Kidney (tissue), 14 donors: ENCODE results near the gene ALDOA. TPM values are rescaled to one million over a fixed set of nuclear protein-coding genes. Genes with fewer than 3 reads are reported as not detected.

Experiments
- DNase-seq, 5 donors: peaks; one replicate each; pipeline ENCODE4 v3.0.0-alpha.2; 2013 to 2020
- FAIRE-seq: peaks from 2 replicates; lab custom pipeline; 2012; peaks lifted over from hg19 to GRCh38; lab: Jason Lieb, UNC
- H3K27ac ChIP-seq, 2 donors: one replicate each; pipeline ENCODE4 v1.7.0; 2013; ENCODE audit warnings: low read depth in 2 of 2, low read length in 2 of 2, inconsistent platforms in 1 of 2
- H3K27me3 ChIP-seq: one replicate; pipeline ENCODE4 v1.7.1; 2013; ENCODE audit warnings: low read length, inconsistent platforms; ENCODE audit not compliant: control insufficient read depth, insufficient read depth
- H3K36me3 ChIP-seq, 3 donors: one replicate each; pipeline versions ENCODE4 v1.7.0 to v1.7.1; 2013; ENCODE audit warnings: low read length in 3 of 3, control low read depth in 1 of 3, inconsistent platforms in 1 of 3; ENCODE audit not compliant: insufficient read depth in 3 of 3, control insufficient read depth in 2 of 3
- H3K4me1 ChIP-seq, 3 donors: one replicate each; pipeline versions ENCODE4 v1.7.0 to v1.7.1; 2013; ENCODE audit warnings: low read length in 3 of 3, inconsistent platforms in 1 of 3, low read depth in 1 of 3; ENCODE audit not compliant: control insufficient read depth in 2 of 3, insufficient read depth in 2 of 3
- H3K4me3 ChIP-seq, 3 donors: one replicate each; pipeline versions ENCODE4 v1.7.0 to v1.8.1; 2013; ENCODE audit warnings: low read length in 3 of 3, control low read depth in 1 of 3, inconsistent platforms in 1 of 3
- H3K9ac ChIP-seq, 3 donors: one replicate each; pipeline versions ENCODE4 v1.7.0 to v1.7.1; 2013; ENCODE audit warnings: low read length in 3 of 3, control low read depth in 1 of 3, inconsistent platforms in 1 of 3
- H3K9me3 ChIP-seq, 3 donors: one replicate each; pipeline versions ENCODE4 v1.7.0 to v1.7.1; 2013; ENCODE audit warnings: low read length in 3 of 3, control low read depth in 1 of 3, inconsistent platforms in 1 of 3; ENCODE audit not compliant: control insufficient read depth in 2 of 3, insufficient read depth in 1 of 3
- CTCF ChIP-seq: IDR thresholded peaks from 3 replicates; pipeline ENCODE4 v1.5.1; 2012; ENCODE audit warnings: mild to moderate bottlenecking, moderate library complexity, borderline replicate concordance; ENCODE audit not compliant: insufficient read depth; ENCODE audit errors: extremely low read depth
- intact Hi-C: fragments of 100-400 bp; cut with DNase I; formaldehyde crosslinking; loops from one replicate; pipeline ENCODE4 v1.11.1; 2022
- polyA plus RNA-seq: library from polyadenylated mRNA; stranded (reverse); fragments of 350-450 nt; fragmentation: Illumina TruSeq; extraction: RNeasy Lipid Tissue Mini Kit (QIAGEN cat#74804); gene quantifications from one replicate; pipeline ENCODE4 v1.2.3, GENCODE V29; 2014; ENCODE audit warnings: low read depth, low replicate concordance; ENCODE audit not compliant: insufficient read depth
- total RNA-seq: library from RNA; stranded (reverse); fragmentation: NEBNext Ultra II Directional; extraction: Animal tissue kit (Norgen Biotek cat#: 25700); gene quantifications from one replicate; pipeline ENCODE4 v1.2.1, GENCODE V29; 2021
- donor health status: control.
- donor health status: control.
- donor health status: control.
- donor health status: control.
- donor health status: control.
- donor health status: DM: yes; HTN: yes; CAD: no.
- donor health status: Normal renal cell carcinoma (clear cell type).

Gene ALDOA
- total and polyA plus RNA-seq, 2 donors from 2014 or later, result 1,017 to 1,506 TPM

GRCh38 chr16:30026449-30026848 lies 39.1 kb upstream of the ALDOA start:
- no peaks in the 10 kb centered on the region for H3K9me3 ChIP-seq
- H3K27me3 ChIP-seq, result no peaks in the 10 kb centered on the region
- FAIRE-seq (no peak), DNase-seq (no peak)
- no peak overlapping the region for H3K27ac ChIP-seq
- intact Hi-C loops, result no loop called here
- no peak overlapping the region for H3K9ac ChIP-seq
- H3K4me3 ChIP-seq, result no peak overlapping the region
- no peaks in the 10 kb centered on the region for H3K36me3 ChIP-seq
- H3K4me1 ChIP-seq, result peaks cover 0 to 3% (median 0%) of the 10 kb centered on the region in 3 donors
- TF ChIP-seq CTCF, result no peak

- DNase-seq, result no peak
- Histone ChIP-seq H3K27me3 (peaks cover 3% of the 10 kb centered on the region), H3K4me3 (no peak overlapping the region), H3K36me3 (no peaks in the 10 kb centered on the region), H3K4me1 (no peaks in the 10 kb centered on the region), H3K27ac (no peak overlapping the region), H3K9me3 (no peaks in the 10 kb centered on the region), H3K9ac (no peak overlapping the region)
- no peak for FAIRE-seq
- TF ChIP-seq CTCF, result no peak
- intact Hi-C loops, result no loop called here
Measured at GRCh38 chr16:30027588-30028437, 37.7 kb upstream of the ALDOA start.

GRCh38 chr16:30028438-30029076 lies 37.0 kb upstream of the ALDOA start:
- Histone ChIP-seq H3K4me1 (no peaks in the 10 kb centered on the region), H3K9ac (no peak overlapping the region), H3K27ac (no peak overlapping the region), H3K4me3 (no peak overlapping the region), H3K36me3 (no peaks in the 10 kb centered on the region), H3K9me3 (no peaks in the 10 kb centered on the region), H3K27me3 (peaks cover 3% of the 10 kb centered on the region)
- no peak for TF ChIP-seq CTCF
- DNase-seq, result peak in 3 of 5 donors; percentile 60 to 68 (median 67)
- no peak for FAIRE-seq
- intact Hi-C loops, result no loop called here
